SK-N-SH treated with all-trans-retinoic acid at 6 μM for 48 hours (cell line): Measurements from ENCODE around the gene TEX54.

Experiments used
- ATAC-seq: fragments of 200-7000 bp; cut with Tn5 transposase; 3 replicates; pipeline ENCODE4 v1.9.1; 2020; ENCODE audit warnings: mild to moderate bottlenecking, moderate library complexity
- ARNTL ChIP-seq: fragments of 450-650 bp; formaldehyde crosslinking; IDR thresholded peaks from 2 replicates; pipeline ENCODE4 v1.5.0; 2020; ENCODE audit warnings: low read depth, mild to moderate bottlenecking, moderate library complexity, borderline replicate concordance
- BACH2 ChIP-seq: fragments of 250-450 bp; sonication (Bioruptor Pico); IDR thresholded peaks from 2 replicates; pipeline ENCODE4 v1.9.0; 2021; ENCODE audit warnings: mild to moderate bottlenecking, borderline replicate concordance
- GLIS3 ChIP-seq: fragments of 250-450 bp; sonication (Bioruptor Pico); IDR thresholded peaks from 2 replicates; pipeline ENCODE4 v1.5.0; 2020; ENCODE audit warnings: mild to moderate bottlenecking, moderate library complexity
- ISL1 ChIP-seq: fragments of 250-450 bp; sonication (Bioruptor Pico); IDR thresholded peaks from 2 replicates; pipeline ENCODE4 v2.1.2; 2022; ENCODE audit warnings: mild to moderate bottlenecking, moderate library complexity
- OSR1 ChIP-seq: fragments of 250-450 bp; sonication (Bioruptor Pico); IDR thresholded peaks from 2 replicates; pipeline ENCODE4 v1.8.0; 2022; ENCODE audit warnings: moderate library complexity, mild to moderate bottlenecking, inconsistent platforms
- PPARA ChIP-seq: fragments of 250-450 bp; sonication (Bioruptor Pico); IDR thresholded peaks from 2 replicates; pipeline ENCODE4 v1.5.0; 2020; ENCODE audit warnings: mild to moderate bottlenecking, borderline replicate concordance
- RARB ChIP-seq: fragments of 250-450 bp; sonication (Bioruptor Pico); IDR thresholded peaks from 2 replicates; pipeline ENCODE4 v1.8.0; 2021; ENCODE audit warnings: mild to moderate bottlenecking, moderate library complexity
- SNAI2 ChIP-seq: fragments of 250-450 bp; sonication (Bioruptor Pico); IDR thresholded peaks from 2 replicates; pipeline ENCODE4 v1.5.0; 2020; ENCODE audit warnings: mild to moderate bottlenecking, moderate library complexity
- TCF4 ChIP-seq: fragments of 250-450 bp; sonication (Bioruptor Pico); IDR thresholded peaks from 2 replicates; pipeline ENCODE4 v1.8.0; 2021; ENCODE audit warnings: mild to moderate bottlenecking, moderate library complexity, borderline replicate concordance
- TOX ChIP-seq: fragments of 250-450 bp; sonication (Bioruptor Pico); IDR thresholded peaks from 2 replicates; pipeline ENCODE4 v1.8.0; 2021; ENCODE audit warnings: mild to moderate bottlenecking, moderate library complexity, borderline replicate concordance
- ZC3H10 ChIP-seq: fragments of 250-450 bp; sonication (Bioruptor Pico); IDR thresholded peaks from 2 replicates; pipeline ENCODE4 v1.5.1; 2021; ENCODE audit warnings: mild to moderate bottlenecking, moderate library complexity
- ZFP30 ChIP-seq: fragments of 450-650 bp; formaldehyde crosslinking; IDR thresholded peaks from 2 replicates; pipeline ENCODE4 v1.5.0; 2022; ENCODE audit warnings: mild to moderate bottlenecking, moderate library complexity
- ZNF565 ChIP-seq: fragments of 450-650 bp; formaldehyde crosslinking; conservative IDR thresholded peaks from 2 replicates; pipeline ENCODE4 v1.5.0; 2020; ENCODE audit warnings: low read depth, mild to moderate bottlenecking, moderate library complexity
- ZNF70 ChIP-seq: fragments of 450-650 bp; formaldehyde crosslinking; IDR thresholded peaks from 2 replicates; pipeline ENCODE4 v1.5.0; 2020; ENCODE audit warnings: mild to moderate bottlenecking, moderate library complexity
- ZNF8 ChIP-seq: fragments of 450-650 bp; formaldehyde crosslinking; IDR thresholded peaks from 2 replicates; pipeline ENCODE4 v1.5.0; 2020; ENCODE audit warnings: mild to moderate bottlenecking, moderate library complexity
- TF ChIP-seq, protein P1 (sequence below): fragments of 250-450 bp; sonication (Bioruptor Pico); IDR thresholded peaks from 2 replicates; pipeline ENCODE4 v1.8.0; 2020; ENCODE audit warnings: mild to moderate bottlenecking, moderate library complexity, borderline replicate concordance
- TF ChIP-seq, protein P2 (sequence below): fragments of 250-450 bp; sonication (Bioruptor Pico); IDR thresholded peaks from 2 replicates; pipeline ENCODE4 v1.8.0; 2021; ENCODE audit warnings: low read depth, mild to moderate bottlenecking, moderate library complexity, borderline replicate concordance
- TF ChIP-seq, protein P3 (sequence below): fragments of 250-450 bp; sonication (Bioruptor Pico); IDR thresholded peaks from 2 replicates; pipeline ENCODE4 v1.5.1; 2020; ENCODE audit warnings: low read depth, mild to moderate bottlenecking, moderate library complexity
- TF ChIP-seq, protein P4 (sequence below): fragments of 250-450 bp; sonication (Bioruptor Pico); IDR thresholded peaks from 2 replicates; pipeline ENCODE4 v1.5.1; 2021; ENCODE audit warnings: mild to moderate bottlenecking, moderate library complexity

The TEX54 gene

DNA sequence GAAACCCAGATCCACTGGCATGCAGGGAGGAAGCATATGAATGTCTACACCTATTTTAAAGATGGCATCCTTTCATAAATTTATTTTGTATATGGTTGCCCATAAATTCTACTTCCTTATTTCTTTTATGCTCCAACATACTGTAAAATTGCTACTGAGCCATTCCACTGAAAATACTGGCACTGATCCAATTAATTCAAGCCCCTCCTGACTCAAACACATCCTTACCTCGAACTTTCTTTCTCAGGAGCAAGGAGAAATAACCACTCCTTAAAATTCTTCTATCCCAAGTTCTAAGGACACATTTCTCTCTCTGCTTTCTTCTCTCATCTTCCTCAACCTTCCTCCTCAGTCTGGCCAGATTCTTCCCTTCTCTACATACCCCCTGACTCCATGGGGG is 21.9 kb downstream of the TEX54 start (continued):
- TF ChIP-seq, protein P1, sequence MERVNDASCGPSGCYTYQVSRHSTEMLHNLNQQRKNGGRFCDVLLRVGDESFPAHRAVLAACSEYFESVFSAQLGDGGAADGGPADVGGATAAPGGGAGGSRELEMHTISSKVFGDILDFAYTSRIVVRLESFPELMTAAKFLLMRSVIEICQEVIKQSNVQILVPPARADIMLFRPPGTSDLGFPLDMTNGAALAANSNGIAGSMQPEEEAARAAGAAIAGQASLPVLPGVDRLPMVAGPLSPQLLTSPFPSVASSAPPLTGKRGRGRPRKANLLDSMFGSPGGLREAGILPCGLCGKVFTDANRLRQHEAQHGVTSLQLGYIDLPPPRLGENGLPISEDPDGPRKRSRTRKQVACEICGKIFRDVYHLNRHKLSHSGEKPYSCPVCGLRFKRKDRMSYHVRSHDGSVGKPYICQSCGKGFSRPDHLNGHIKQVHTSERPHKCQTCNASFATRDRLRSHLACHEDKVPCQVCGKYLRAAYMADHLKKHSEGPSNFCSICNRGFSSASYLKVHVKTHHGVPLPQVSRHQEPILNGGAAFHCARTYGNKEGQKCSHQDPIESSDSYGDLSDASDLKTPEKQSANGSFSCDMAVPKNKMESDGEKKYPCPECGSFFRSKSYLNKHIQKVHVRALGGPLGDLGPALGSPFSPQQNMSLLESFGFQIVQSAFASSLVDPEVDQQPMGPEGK (CRISPR knock-in tag), result no peak
- TF ChIP-seq ZNF70 (CRISPR knock-in tag) (no peak), ZFP30 (CRISPR knock-in tag) (no peak), OSR1 (CRISPR knock-in tag) (no peak), PPARA (CRISPR knock-in tag) (no peak), RARB (no peak), TCF4 (CRISPR knock-in tag) (no peak)

DNA sequence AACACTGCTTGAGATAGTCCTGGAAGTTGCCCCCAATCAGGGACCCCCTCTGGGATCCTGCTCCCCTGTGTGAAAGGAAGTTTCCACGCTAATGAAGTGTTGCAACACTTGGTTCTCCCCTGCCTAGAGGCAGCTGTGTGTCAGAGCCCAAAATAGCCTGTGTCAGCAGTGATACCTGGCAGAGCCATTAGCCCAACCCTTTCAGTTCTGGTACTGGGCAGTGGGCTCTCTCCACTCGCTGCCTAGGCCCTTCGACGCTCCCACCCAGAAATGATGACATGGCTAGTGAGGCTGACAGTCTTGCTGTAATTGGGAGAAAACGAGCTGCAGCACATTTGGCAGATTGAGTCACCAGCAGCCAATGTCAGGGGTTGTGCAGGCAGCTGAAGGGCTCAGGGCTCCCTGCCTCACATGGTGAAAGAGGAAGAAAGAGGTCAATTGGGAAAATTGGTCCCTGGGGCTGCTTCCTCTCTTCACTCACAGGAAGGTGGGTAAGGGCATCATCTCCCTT is 26.0 kb downstream of the TEX54 start:
- TF ChIP-seq ISL1 (CRISPR knock-in tag) (no peak), ZNF70 (CRISPR knock-in tag) (no peak), PPARA (CRISPR knock-in tag) (no peak)
- TF ChIP-seq, protein P2, sequence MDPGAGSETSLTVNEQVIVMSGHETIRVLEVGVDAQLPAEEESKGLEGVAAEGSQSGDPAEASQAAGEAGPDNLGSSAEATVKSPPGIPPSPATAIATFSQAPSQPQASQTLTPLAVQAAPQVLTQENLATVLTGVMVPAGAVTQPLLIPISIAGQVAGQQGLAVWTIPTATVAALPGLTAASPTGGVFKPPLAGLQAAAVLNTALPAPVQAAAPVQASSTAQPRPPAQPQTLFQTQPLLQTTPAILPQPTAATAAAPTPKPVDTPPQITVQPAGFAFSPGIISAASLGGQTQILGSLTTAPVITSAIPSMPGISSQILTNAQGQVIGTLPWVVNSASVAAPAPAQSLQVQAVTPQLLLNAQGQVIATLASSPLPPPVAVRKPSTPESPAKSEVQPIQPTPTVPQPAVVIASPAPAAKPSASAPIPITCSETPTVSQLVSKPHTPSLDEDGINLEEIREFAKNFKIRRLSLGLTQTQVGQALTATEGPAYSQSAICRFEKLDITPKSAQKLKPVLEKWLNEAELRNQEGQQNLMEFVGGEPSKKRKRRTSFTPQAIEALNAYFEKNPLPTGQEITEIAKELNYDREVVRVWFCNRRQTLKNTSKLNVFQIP (CRISPR knock-in tag), result no peak
- TF ChIP-seq, protein P3, sequence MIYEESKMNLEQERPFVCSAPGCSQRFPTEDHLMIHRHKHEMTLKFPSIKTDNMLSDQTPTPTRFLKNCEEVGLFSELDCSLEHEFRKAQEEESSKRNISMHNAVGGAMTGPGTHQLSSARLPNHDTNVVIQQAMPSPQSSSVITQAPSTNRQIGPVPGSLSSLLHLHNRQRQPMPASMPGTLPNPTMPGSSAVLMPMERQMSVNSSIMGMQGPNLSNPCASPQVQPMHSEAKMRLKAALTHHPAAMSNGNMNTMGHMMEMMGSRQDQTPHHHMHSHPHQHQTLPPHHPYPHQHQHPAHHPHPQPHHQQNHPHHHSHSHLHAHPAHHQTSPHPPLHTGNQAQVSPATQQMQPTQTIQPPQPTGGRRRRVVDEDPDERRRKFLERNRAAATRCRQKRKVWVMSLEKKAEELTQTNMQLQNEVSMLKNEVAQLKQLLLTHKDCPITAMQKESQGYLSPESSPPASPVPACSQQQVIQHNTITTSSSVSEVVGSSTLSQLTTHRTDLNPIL (CRISPR knock-in tag), result no peak
- TF ChIP-seq, all 23 proteins: peak for 0
- ATAC-seq, result no peak

DNA sequence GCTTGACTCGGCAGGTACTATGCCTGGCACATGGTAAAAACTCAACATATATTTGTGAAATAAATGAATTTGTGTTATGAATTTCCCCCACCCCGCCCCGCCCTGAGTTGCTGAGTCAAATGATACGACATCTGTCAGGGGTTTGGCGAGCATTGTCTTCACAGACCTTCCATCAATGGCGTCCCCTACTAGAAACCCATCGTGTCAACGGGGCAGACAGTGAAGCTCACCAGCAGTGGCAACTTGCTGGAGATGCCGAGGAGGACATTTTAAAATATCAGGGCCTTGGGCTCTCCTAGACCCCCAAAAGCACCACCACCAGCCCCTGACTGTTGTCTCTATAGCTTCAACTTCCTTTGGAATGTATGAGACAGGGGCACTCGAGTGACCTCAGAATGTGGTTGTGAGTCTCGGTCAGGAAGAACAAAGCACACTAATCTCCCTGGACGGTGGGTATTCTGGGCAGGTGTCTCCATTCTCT is 26.6 kb downstream of the TEX54 start:
- no peak for TF ChIP-seq ARNTL (CRISPR knock-in tag)
- no peak for TF ChIP-seq SNAI2 (CRISPR knock-in tag)
- TF ChIP-seq ZNF8, result no peak
- no peak for TF ChIP-seq OSR1 (CRISPR knock-in tag)
- TF ChIP-seq ZC3H10 (CRISPR knock-in tag), result no peak
- TF ChIP-seq, all 23 proteins: peak for 0
- peak; percentile 2; the same call in 2 of the 3 replicates for ATAC-seq

DNA sequence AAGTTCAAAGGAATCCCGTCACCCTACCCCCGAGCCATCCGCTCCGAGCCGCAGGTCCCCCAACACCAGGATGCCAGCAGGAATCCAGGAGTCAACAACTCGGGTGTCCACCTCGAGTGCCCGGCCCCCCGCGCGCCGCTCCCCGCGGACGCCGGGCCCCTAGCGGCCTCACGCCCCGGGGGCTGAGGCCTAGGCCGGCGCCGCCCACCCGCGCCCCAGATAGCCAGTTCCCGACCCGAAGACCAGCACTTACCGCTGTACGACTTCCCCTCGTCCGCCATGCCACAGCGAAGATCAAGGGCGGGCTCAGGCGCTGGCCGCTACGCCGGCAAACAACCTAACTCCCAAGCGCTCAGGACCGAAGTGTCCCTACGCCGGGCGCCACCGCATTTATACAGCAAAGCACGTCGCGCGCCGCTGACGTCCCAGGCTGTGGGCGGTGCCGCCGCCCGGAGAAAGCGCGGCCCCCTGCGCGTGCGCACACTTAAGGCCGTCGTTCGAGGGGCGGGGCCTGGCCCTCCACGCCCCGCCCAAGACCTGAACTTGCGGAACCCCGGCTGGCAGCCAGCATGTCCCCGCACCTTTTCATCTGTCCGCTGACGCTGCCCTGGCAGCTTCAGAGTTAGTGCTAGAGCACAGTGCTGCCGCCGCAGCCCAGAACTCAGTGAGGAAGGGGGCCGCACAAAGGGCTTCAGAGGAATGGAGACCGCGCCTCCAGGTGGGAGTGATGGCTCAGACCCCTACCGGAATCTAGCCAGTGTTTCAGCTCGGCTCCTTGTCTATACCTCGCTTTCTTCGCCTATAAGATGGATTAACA is 27.4 kb downstream of the TEX54 start, which contains the start of gene NXF1:
TSS of gene NXF1 (minus strand) at position 365 of the 817 bp plus-strand sequence. CDS start at position 281, 84 bp downstream.
- peak; percentile 88 for ATAC-seq
- TF ChIP-seq RARB (peak; percentile 66; the same call in 1 of the 2 replicates), ZNF70 (CRISPR knock-in tag) (peak; percentile 14; the same call in 1 of the 2 replicates), GLIS3 (peak; percentile 75), TOX (CRISPR knock-in tag) (peak; percentile 49; the same call in 1 of the 2 replicates), ISL1 (CRISPR knock-in tag) (no peak)
- TF ChIP-seq, protein P1 (CRISPR knock-in tag), result 0 out of 2 replicates have a peak, but pooled peaks have one; percentile 45

DNA sequence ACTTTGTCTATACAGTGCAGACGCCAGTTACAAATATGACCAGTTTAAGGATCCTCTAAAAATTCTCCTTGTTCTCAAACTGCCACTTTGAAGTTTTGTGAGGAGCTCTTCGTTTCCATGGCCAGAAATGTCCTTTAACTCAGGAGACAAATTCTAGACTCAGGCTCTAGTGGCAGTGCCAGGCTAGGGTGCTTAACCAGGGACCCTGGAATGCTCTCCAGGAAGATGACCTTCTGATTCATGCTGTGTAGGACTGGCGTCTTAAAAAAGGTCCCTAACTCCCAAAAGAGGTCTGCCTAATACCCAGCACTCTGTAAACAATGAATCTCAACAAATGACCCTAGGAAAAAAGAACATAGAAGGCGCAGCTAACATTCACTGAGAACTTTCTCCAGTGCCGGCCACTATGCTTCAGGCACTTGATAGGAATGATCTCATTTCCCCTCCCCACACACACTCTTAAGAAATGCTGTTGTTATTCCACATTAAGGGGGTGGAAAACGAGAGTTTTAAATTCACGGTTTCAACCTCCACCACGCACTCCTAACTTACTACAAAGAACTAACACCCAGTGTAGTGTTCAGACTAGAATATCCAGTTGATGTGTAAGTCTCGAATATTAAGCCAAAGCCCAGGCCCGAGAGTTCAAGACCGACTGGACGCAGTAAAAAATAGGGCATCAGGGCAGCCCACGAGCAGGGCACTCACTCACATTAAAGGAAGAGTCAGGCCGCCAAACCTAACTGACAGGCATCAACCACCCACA is 28.1 kb downstream of the TEX54 start:
- peak; percentile 28 for ATAC-seq
- TF ChIP-seq ISL1 (CRISPR knock-in tag) (no peak), ZNF8 (no peak), BACH2 (no peak), ZNF565 (no peak), ZC3H10 (CRISPR knock-in tag) (no peak)
- TF ChIP-seq, protein P4, sequence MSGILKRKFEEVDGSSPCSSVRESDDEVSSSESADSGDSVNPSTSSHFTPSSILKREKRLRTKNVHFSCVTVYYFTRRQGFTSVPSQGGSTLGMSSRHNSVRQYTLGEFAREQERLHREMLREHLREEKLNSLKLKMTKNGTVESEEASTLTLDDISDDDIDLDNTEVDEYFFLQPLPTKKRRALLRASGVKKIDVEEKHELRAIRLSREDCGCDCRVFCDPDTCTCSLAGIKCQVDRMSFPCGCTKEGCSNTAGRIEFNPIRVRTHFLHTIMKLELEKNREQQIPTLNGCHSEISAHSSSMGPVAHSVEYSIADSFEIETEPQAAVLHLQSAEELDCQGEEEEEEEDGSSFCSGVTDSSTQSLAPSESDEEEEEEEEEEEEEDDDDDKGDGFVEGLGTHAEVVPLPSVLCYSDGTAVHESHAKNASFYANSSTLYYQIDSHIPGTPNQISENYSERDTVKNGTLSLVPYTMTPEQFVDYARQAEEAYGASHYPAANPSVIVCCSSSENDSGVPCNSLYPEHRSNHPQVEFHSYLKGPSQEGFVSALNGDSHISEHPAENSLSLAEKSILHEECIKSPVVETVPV (CRISPR knock-in tag), result no peak
- TF ChIP-seq, protein P1 (CRISPR knock-in tag), result no peak
